GM19035 (cell line): Measurements from ENCODE around the gene PROM1.
A peak's percentile ranks its signal among the peaks of the same experiment; 100 is the strongest.

Experiments used
- ATAC-seq: cut with Tn5 transposase; IDR thresholded peaks from one replicate; pipeline ENCODE4 v1.9.1; 2021; ENCODE audit not compliant: unreplicated experiment

Gene PROM1

DNA sequence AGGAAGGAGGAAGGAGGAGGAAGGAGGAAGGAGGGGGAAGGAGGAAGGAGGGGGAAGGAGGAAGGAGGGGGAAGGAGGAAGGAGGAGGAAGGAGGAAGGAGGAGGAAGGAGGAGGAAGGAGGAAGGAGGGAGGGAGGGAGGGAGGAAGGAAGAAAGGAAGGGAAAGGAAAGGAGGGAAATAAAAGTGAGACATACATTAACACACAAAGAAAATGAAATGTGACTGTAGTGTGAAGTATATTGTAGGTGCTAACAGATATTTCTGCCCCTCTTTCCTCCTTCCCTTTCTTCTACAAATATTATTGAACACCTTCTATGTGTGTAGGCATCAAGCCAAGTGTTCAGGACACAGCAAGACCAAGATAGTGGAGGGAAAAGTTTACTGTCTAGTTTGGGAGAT is 26.4 kb upstream of the PROM1 start:
- ATAC-seq: no peak

- ATAC-seq: no peak
Measured at GRCh38 chr4:16109256-16109655, 25.4 kb upstream of the PROM1 start.

DNA sequence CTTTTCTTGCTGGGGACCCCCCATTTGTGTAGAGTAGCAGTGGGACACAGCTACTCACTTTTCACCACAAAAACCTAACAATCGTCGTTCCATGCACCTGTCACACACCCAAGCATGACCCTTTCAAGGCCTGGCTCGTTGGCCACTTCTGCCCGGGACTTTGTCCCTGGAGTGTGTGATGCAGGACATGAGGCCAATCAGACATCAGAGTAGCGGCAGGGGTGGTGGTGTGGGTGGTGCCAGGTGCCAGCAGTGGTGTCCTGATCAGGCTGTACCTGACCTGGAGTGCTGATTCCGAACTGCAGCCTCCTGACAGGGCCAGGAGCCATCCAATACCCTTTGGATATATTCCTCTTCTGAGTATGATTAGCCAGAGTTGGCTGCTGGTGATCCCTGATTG is 23.1 kb upstream of the PROM1 start:
- ATAC-seq: no peak

DNA sequence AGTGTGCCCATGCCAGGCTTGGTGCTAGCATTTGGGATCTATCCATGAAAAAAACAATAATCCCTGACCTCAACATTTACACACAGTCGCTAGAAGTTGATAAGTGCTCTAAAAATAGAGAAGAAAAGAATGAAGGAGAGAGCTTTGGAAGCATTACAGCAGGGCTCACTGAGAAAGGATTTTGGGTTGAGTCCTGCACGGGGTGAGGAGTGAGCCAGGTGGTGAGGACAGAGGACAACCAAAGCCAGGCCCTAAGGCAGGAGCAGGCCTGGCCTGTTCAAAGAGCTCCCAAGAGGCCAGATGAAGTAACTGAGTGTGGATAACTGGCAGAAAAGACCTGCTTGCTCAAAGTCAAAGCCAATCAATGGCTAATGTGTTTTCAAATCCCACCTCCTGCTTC is 20.7 kb upstream of the PROM1 start:
- ATAC-seq: no peak

- no peak for ATAC-seq
Measured at GRCh38 chr4:16102356-16102755, 18.5 kb upstream of the PROM1 start.

GRCh38 chr4:16100833-16101232 is 17.0 kb upstream of the PROM1 start:
- no peak for ATAC-seq

- ATAC-seq: no peak
Measured at GRCh38 chr4:16092682-16093319, 9.0 kb upstream of the PROM1 start.

DNA sequence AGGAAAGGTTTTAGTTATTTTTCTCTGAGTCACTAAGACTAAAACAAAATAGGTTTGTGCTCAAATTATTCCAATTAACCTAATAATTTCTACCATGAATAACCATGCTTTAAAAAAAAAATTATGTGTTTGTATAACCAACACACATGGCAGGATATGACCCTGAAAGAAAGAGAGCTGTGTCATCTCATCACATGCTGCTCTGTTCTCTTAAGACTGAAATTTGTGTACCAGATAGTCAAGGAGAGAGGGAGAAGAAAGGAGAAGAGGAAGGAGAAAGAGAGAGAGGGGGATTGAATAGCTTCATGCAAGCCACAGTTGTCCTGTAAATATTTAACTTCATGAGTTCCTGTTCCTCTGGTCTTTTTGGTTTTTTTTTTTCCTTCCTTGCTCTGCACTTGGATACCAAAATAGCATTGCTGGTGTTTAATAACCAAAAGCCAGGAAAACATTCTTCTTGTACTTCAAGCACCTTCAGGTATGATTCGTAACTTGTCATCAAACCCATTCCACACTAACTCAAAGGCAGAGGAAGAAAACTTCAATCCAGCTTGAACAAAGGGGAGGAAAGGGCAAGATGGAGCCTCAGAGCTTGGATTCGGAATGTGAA is 6.4 kb upstream of the PROM1 start:
- no peak for ATAC-seq

- ATAC-seq: no peak
Measured at GRCh38 chr4:16089156-16089555, 5.3 kb upstream of the PROM1 start.

GRCh38 chr4:16088601-16089000 is 4.8 kb upstream of the PROM1 start:
- no peak for ATAC-seq

GRCh38 chr4:16085822-16086221 is 2.0 kb upstream of the PROM1 start:
- ATAC-seq: peak; percentile 54

- ATAC-seq: no peak
Measured at GRCh38 chr4:16082426-16083240, 1.2 kb downstream of the PROM1 start.

DNA sequence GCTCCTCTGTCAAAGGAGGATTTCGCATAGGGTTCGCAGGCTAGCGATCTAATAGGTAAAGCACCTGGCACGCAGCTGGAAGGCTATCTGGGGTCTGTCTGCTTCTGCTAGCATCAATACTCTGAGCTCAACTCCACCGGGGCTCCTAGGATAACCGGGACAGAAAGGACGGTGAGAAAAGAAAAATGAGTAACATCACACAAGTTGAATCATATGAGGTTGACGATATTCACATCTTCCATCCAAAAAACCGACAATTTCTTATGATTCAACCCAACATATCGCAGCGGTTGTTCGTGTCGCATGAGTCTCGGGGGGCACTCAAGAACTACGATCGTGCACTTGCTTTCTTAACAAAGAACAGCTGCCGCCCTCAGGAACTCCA is 1.8 kb downstream of the PROM1 start:
- ATAC-seq: no peak

- ATAC-seq: peak; percentile 70
Measured at GRCh38 chr4:16079046-16079445, 4.8 kb downstream of the PROM1 start.

DNA sequence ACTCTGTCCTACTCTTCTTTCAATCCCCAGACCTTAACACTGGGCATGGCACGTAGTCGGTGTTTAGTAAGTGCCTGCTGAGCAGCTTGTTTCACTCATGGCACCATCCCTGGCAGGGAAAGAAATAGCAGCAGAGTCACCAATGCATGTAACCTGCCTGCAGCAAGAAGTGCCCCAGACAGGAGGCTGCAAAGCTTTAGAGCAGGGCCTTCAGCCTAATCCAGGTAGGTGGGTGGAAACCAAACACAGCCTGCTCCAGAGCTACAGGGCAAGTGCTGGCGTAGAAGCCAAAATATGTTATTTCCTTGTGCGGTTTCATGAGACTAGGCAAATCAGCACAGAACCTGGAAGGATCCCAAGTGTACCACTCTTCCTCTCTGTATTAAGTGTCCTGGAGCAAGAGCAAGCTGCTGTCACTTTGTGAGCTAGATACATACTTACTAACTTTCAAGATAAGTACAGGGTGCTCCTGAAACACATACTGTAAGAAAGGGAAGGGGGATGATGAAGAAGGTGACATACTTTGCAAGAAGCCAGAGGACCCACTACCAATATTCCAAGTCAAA is 5.5 kb downstream of the PROM1 start:
- no peak for ATAC-seq

DNA sequence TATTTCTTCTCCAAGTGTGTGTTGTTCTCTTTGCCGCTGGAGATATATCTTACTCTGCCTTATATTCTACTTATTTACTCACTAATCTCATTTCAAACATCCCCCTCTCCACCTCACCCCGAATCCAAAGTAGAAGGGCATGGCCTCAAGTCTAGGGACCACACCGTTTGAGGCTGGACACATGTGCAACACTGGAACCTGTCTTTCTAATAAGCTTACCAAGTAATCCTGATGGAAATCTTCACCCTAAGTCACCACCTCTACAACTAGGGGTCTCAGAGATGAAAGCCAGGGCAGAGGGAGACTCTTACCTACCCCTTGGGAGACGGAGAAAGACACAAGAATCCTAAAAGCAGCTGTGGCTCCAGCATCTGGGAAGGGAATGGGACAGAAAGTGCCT is 6.0 kb downstream of the PROM1 start:
- no peak for ATAC-seq

DNA sequence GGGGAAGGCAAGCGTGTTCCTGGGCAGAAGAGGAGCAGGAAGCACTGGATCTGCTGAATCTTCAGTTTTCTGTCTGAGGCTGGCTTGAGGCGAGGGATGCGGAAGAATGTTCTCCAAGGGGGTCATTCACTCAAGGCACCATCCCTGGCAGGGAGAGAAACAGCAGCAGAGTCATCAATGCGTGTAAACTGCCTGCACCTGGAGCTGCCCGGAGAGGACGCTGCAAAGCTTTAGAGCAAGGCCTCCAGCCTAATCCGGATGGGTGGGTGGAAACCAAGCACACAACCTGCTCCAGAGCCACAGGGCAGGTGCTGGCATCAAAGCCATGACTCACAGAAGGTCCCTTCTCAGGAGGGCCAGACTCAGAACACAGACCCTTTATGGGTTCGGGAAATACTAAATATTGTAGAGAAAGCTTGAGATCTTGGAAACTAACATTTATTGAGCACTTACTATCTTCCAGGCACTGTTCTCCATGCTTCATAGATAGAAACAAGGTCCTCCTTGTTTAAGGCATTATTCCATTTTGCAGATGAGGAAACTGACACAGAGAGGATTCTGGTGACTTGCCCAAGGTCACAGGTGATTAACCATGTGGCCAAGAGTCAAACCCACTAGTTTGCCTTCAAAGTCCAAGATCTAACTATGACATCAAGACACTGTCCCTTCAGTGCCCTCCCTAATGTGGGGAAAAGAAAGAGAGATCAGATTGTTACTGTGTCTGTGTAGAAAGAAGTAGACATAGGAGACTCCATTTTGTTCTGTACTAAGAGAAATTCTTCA is 7.7 kb downstream of the PROM1 start:
- no peak for ATAC-seq

DNA sequence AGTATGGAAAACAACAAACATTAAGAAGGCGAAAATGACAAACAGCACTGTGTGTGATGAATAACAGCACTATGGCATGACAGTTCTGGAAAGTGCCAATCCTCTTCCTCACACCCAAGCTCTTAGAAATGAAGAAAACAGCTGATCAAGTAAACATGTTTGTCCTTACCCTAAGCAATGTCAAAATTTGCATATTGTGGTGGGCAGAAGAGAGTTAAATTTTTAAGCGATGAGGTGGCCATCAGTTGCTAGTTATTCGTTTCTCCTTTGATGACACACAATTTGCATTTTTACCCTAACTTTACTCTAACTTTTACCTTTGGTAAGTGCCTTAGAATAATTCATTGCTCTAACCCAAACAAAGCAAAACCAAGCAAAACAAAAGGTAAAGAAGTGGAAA is 8.8 kb downstream of the PROM1 start:
- no peak for ATAC-seq

DNA sequence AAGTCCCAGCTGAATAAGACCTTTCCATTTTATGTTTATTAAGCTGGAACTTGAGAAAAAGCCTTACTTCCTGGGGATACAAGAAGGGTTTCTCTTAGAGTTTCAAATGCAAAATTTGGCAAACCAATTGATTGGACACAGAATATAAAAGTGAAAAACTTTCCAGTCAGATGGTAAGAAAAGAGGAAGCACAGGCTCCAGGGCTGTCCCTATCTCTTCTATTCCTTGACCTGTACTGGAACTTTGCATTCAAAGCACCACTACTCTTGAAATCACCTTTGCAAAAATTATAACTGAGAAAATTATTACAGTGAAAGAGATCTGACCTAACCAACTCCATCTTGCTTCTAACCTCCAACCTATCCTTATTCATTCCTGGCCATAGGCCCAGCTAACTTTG is 11.7 kb downstream of the PROM1 start:
- no peak for ATAC-seq

DNA sequence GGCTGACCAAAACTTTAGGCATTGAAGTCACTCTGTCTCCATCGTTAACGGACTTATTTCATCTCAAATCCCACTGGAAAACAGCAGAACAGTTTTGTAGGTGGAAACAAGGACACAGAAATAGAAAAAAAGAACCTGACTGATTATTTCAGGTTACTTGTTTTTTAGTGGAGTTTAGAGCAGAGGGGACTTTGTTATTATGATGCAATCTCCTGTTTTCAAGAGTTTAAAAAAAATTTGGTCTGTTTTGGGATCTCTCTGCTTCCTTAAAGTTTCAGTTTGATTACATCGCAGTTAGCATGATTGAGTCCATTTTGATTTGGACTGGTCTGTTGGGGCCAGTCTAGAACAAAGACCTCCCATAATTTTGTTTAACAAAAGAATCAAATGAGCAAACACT is 13.6 kb downstream of the PROM1 start:
- no peak for ATAC-seq

DNA sequence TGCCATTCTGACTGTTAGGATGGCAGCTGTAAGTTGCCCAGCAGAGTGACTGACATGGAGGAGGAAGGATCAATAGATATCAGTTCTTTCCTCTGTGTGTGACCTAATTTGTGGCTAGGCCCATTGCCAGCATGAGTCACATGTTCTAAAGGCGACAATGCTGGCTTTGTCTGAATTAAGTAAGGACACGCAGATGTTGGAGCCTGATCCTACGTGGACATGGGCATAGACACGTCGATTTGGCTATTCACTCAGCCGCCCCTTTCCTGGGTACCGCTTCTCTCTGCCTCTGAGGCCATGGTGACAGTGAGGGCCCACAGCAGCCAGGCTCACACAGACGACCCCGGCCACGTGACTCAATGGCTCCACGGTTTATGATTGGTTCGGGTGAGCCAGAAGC is 16.3 kb downstream of the PROM1 start:
- ATAC-seq: no peak
